Measurements from ENCODE around the gene ETV5.

GRCh38 chr3:186094696-186095425 is 14.0 kb downstream of the ETV5 start:
- TF ChIP-seq CTCF (IDR thresholded peaks at IDR 0.05) = no peak
- no peak for TF ChIP-seq POLR2A (IDR thresholded peaks at IDR 0.05)

All from uterus (tissue), 2 donors.